Caki2 (cell line): ENCODE data around the gene BLNK. TPM values are rescaled to one million over a fixed set of nuclear protein-coding genes. Genes with fewer than 3 reads are reported as not detected.

Experiments used
- DNase-seq: peaks from one replicate; pipeline ENCODE4 v3.0.0-alpha.2; 2015; ENCODE audit warnings: low read depth
- in situ Hi-C: cut with HindIII; loops from 2 replicates; pipeline ENCODE4 v1.10.0; 2016; ENCODE audit warnings: low sequenced_read_pairs, low pct_unique_long_range_greater_than_20kb, mixed read lengths
- total RNA-seq: library from RNA; depleted of rRNA; stranded (reverse); fragments of >200 nt; shearing (Covaris generic); gene quantifications from 2 replicates; pipeline ENCODE4 v1.2.3, GENCODE V29; 2014; ENCODE audit warnings: low replicate concordance

BLNK gene
- total RNA-seq, 1 experiment from 2014 or later: not detected

GRCh38 chr10:96268341-96268909 lies 2.9 kb downstream of the BLNK start:
- in situ Hi-C loops: no loop called here
- no peak for DNase-seq

DNA sequence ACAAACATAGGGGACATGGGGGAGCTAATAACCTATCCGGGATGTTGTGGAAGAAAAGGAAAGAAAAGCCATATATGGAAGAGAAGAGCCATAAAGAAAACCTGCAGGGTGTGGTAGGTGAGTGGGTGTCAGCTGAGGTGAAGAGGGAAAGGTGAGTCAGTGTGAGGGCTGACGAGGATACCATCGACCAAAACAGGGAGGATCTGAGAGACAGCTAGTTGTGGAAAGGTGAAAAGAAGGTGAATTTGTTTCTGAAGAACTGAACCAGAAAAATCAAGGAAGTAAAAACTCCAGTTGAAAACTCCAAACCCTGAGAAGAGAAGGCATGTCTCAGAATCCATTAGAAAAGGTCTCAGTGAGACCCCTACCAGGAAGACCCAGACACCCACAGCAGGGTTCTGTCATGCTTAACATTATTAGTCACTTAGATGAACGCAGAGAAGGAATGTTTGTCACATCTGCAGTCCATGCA lies 4.1 kb downstream of the BLNK start:
- in situ Hi-C loops: no loop called here
- DNase-seq: no peak

GRCh38 chr10:96266118-96266770 lies 5.1 kb downstream of the BLNK start:
- no peak for DNase-seq
- in situ Hi-C loops: no loop called here

- DNase-seq: no peak
- in situ Hi-C loops: no loop called here
Measured at GRCh38 chr10:96264938-96265337, 6.4 kb downstream of the BLNK start.

DNA sequence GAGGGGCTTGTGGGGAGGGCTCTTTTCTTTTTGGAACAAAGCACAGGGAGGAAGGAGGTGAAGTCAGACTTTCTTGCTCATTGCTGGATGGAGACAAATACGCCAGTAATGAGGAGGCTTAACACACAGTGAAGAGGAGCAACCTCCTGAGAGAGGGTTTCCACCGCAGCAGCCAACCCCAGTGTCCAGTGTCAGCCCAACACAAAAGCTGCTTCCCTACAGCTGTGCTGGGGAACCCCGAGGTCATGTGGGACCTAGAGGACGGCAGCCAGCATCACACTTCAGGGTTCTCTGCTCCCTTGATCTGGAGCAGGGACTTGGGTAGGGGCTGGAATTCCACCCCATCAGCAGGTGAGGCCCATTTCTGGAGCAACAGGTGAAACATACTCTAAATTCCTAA lies 7.7 kb downstream of the BLNK start:
- no peak for DNase-seq
- in situ Hi-C loops: no loop called here

- in situ Hi-C loops: no loop called here
- no peak for DNase-seq
Measured at GRCh38 chr10:96263176-96263575, 8.2 kb downstream of the BLNK start.

GRCh38 chr10:96261930-96262329 lies 9.4 kb downstream of the BLNK start:
- in situ Hi-C loops: no loop called here
- DNase-seq: no peak

- in situ Hi-C loops: no loop called here
- no peak for DNase-seq
Measured at GRCh38 chr10:96261132-96261531, 10.2 kb downstream of the BLNK start.

GRCh38 chr10:96260014-96260413 lies 11.4 kb downstream of the BLNK start:
- DNase-seq: no peak
- in situ Hi-C loops: no loop called here

GRCh38 chr10:96259150-96259549 lies 12.2 kb downstream of the BLNK start:
- in situ Hi-C loops: no loop called here

DNA sequence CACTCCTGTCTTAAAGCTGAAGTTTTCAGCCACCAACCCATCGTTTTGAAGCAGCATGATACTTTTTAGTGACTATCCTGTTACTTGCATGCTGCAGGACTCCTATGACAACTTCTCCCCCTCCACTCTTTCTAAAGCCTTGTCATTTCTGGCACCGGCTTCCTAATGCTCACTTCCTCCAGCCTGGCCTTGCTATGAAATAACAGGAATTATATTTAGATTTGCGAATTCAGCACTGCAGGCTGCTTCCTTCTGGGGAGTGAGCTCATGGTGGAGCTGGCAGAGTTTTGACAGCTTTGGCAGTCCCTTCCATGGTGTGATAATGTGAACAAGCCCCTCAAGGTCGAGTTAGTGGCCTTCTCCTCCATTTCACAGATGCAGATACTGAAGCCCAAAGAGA lies 13.4 kb downstream of the BLNK start:
- in situ Hi-C loops: no loop called here
- no peak for DNase-seq

More at GRCh38 chr10:96259150-96259549, 12.2 kb downstream of the BLNK start:
- DNase-seq: no peak

DNA sequence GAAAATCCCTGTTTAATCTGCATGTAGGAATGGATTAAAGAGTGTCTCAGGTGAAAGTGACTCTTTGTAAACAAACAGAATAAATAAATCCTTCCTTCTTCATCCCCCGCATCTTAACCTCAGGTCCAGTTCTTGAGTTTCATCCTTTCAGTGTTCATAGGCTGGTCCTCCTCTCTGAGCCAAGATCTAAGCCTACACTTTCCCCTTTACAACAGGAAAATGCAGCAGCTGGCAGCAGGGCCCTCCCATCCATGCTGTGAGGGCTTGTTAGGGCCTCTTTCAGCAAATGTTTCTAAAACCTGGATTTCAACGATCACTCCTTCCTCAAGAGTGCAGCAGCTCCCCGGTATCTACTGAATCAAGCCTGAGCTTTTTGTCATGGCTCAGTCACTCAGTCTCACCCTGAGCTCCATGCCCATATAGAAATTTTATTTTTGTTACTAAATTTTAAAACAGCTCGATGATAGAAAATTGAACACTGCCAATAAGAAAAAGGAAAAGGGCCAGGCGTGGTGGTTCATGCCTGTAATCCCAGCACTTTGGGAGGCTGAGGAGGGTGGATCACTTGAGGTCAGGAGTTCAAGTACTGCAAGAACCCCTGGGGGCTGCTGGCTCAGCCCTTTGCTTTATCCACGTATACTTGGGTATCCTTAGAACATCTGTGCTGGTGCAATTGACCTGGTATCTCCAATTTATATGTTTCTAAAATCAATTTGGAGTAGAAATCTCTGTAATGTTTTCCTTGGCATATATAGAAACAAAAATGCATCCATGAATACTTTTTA lies 15.6 kb downstream of the BLNK start:
- in situ Hi-C loops: no loop called here
- no peak for DNase-seq

- no peak for DNase-seq
- in situ Hi-C loops: no loop called here
Measured at GRCh38 chr10:96254976-96255375, 16.4 kb downstream of the BLNK start.

DNA sequence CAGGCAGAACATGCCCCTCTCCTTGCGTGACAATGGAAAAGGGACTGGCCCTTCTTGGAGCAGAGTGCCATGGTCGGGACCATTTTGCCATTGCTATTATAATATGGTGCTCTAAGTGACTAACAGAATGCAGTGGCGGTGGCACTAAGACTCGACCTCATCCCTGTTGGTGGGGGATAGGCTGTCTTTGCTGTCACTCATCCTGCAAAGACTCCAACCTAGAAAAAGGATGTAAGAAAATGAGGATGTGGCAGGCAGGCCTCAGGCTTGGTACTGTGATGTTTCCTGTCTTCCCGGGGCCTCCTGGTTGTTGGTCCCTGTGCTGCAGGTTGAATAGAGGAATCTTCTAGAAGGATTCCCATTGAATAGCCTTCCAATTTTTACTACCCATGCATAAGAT lies 18.6 kb downstream of the BLNK start:
- no peak for DNase-seq
- in situ Hi-C loops: no loop called here

DNA sequence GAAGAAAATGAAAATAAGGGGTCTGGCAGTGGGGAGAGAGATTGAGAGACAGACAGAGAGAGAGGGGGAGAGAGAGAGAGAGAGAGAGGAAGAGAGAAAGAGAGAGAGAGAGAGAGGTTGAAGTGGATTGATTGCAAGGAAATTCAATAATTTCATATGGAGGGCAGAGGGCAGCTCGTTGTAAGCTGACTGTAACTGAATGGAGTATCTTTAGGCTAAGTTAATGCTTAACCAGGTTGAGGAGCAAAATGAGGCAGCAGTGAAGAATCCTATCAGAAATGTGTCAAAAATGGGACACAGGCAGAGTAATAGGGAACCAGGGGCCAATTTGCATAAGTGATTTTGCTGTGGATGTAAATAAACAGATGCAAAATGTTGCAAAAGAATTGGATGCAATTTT lies 21.0 kb downstream of the BLNK start:
- DNase-seq: no peak
- in situ Hi-C loops: no loop called here

DNA sequence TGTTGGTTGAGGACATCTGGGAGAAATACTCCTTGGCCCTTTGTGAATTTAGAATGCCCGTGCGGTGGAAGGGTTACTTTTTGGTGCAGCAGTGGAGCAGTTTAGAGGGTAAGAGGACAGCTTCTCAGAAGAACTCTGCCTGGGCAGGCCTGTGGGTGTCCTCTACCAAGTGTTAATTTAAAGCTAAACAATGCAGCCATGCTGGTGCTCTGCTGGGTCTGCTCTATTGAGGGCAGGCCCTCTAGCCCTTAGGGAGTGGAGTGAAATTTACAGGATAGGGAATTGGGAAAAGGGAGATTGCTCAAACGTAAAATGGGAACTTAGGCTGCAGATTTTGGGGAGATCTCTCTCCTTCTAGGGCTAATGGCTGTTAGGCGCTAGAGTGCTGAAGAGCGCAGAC lies 22.1 kb downstream of the BLNK start:
- in situ Hi-C loops: no loop called here
- DNase-seq: no peak

DNA sequence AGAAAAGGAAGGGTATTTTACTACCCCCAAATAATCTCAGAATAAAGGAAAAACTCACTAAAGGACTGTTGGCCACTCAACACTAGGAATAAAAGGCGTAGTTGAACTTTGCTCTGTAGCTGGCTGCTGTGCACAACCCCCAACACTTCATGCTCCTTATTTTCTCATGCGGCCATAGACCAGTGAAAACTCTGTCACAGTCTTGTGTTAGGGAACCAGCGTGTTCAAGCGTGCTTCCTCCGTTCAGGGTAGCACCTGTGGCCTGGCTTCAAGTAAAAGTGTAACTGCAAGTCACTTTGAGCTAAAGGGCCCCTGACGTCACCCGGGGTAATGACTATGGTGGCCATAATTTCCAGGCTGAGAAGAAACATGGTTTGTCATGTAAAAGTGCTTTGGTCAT lies 27.0 kb downstream of the BLNK start:
- in situ Hi-C loops: no loop called here
- DNase-seq: no peak

DNA sequence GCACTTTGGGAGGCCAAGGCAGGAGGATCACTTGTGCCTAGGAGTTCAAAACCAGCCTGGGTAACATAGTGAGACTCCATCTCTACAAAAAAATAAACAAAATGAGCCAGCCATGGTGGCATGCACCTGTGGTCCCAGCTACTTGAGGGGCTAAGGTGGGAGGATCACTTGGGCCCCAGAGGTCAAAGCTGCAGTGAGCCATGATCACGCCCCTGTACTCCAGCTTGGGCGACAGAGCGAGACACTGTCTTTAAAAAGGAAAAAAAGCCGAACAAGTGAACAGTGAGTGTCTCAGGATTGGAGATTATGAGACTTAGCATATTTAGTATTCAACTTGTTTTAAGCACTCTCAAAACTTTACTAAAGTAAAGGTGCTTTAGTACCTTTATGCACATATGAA lies 28.1 kb downstream of the BLNK start:
- in situ Hi-C loops: no loop called here
- DNase-seq: no peak

DNA sequence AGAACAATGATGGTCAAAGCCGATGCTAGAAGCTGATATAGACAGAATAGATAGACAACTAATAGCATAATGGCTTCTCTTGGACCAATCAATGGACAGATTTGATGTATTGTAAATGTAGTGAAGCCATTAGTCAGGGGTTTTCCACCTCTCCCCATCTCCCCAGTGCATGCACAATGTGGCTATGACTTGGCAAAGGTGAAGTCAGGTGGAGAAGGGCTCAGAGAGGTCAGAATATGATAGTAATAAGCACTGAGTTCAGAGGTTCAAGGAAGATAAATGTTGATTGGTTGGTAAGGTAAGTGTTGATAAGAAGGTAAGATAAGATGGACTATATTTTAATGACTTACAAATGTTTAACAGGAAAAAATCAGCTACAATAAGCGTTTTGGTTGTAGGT lies 28.5 kb downstream of the BLNK start:
- in situ Hi-C loops: no loop called here

More for the DNA sequence above, 28.5 kb downstream of the BLNK start:
- DNase-seq: no peak
